Right renal pelvis (tissue), 4 donors: Measurements from ENCODE around the gene AKR1C1. TPM values are rescaled to one million over a fixed set of nuclear protein-coding genes. Genes with fewer than 3 reads are reported as not detected.
A peak's percentile ranks its signal among the peaks of the same experiment; 100 is the strongest.
"Not testable (repeated sequence)": the region's sequence is repeated elsewhere in the genome, so short reads cannot be mapped to it uniquely, and the experiment has no call there.

Source experiments
- DNase-seq, 4 donors: peaks; one replicate each; pipeline ENCODE4 v3.0.0-alpha.2; 2013; ENCODE audit warnings: low read depth in 4 of 4, low spot score in 3 of 4, missing footprints in 1 of 4
- polyA plus RNA-seq, 4 donors: library from polyadenylated mRNA; unstranded; fragments of 120-200 nt; gene quantifications; one replicate each; pipeline ENCODE4 v1.2.1, GENCODE V29; 2013; ENCODE audit not compliant: insufficient read length in 4 of 4

The AKR1C1 gene
- polyA plus RNA-seq, 4 donors, result 10.2 to 14.0 (median 11.9) TPM

DNA sequence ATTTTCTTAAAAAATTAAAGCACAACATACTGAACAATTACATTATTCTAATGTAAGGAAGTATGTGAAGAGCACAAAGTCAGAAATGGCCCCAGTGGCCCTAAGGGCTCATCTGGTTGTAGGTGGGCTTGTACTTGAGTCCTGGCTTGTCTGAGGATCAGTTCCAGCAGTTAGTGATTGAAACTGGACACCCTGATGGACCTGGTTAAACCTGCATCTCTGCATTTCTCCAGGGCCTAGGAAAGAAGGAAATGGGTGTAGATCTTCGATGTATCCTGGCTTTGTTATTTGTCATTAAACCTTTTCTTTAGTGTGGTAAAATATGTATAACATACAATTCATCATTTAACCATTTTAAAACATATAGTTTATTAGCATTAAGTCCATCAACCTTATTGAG is 50.2 kb downstream of the AKR1C1 start:
- no peak for DNase-seq

DNA sequence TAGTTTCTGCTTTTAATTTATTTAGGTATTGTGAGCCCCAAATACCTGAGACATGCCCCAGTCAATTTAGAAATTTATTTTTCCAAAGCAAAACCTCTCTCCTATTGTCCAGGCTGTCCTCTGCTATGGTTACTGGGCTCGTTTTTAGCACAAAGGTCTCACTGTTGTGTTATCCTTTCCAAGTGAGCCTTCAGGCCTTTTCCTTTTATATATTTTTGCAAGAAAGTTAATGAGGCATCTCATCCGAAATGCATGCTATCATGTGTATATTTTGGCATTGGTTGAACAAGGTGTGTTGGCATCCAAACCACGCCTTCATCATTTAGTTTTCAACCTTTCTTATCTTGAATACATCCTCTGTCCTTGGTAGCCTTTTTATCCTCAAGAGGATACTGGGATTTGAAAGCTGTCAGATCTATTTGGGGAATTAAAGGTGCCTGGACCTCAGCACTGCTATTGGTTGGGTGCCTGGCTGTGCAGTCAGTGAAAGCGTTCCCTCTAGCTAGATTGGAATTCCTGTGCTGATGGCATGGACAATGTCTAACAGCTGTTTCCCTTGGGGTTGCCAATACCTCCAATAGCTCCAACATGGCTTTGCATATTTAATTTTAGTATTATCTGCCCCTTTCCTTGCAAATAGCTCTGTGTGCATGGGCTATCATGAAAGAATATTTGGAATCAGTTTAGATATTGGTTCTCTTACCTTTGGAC is 51.1 kb downstream of the AKR1C1 start:
- not testable (repeated sequence) for DNase-seq

DNA sequence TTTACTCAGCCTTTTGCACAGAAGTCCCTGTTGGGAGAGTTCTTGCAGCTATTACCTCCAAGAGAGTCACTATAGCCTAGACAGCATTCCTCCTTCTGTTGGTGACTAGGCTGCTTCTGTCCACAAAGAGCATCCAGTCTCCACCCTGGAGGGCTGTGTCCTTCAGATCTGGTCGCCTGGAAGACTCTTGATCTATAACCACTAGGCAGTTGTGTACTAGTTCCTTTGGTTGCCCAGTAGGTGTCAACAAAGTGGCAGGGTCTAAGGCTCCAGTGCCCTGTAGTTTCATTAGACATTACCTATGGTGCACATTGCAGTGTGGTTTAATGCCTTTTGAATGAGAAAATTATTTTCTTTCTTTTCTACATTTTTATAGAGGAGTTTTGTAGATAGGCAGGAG is 51.7 kb downstream of the AKR1C1 start:
- no peak for DNase-seq

DNA sequence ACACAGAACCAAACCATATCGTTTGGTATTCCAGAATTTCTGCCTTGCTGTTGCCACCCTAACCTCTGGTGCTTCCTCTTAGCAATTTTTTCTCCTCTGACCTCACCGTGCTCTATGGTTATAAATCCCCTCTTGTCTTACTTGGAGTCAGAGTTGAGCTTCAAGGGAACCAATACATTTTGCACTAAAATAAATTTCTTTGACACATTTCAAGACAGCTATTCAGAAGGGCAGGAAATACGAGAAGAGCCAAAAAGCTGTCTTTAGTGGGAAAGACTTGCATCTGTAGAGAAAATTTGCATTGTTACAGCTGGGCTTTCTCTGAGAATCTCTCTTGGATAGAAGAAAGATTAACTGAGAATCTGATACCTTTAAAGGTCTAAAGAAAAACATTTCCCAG is 54.9 kb downstream of the AKR1C1 start:
- DNase-seq, result peak in 3 of 4 donors; percentile 10 to 25 (median 18)

DNA sequence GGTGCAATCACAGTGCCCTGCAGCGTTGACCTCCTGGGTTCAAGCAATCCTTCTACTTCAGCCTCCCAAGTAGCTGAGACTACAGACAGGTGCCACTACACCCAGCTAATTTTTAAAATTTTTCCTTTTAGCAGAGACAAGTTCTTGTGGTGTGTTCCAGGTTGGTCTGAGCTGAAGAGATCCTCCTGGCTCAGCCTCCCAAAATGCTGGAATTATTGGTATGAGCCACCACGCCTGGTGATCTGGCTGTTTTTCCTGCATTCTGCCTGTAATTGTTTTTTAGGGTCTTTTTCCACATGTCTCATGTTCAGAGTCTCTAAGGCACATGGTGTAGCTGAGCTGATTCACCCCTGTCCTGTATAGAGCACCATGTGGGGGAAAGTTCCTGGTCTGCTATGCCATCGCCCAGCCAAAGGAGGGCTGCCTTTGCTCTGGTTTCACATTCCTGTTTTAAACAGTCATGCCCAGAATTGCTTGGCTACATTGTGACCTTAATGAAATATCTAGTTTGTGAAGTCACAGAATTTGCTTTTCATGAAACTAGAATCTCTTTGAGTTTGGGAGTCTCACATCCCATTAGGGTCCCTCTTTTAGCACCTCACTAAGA is 55.6 kb downstream of the AKR1C1 start:
- DNase-seq, result not testable (repeated sequence)

DNA sequence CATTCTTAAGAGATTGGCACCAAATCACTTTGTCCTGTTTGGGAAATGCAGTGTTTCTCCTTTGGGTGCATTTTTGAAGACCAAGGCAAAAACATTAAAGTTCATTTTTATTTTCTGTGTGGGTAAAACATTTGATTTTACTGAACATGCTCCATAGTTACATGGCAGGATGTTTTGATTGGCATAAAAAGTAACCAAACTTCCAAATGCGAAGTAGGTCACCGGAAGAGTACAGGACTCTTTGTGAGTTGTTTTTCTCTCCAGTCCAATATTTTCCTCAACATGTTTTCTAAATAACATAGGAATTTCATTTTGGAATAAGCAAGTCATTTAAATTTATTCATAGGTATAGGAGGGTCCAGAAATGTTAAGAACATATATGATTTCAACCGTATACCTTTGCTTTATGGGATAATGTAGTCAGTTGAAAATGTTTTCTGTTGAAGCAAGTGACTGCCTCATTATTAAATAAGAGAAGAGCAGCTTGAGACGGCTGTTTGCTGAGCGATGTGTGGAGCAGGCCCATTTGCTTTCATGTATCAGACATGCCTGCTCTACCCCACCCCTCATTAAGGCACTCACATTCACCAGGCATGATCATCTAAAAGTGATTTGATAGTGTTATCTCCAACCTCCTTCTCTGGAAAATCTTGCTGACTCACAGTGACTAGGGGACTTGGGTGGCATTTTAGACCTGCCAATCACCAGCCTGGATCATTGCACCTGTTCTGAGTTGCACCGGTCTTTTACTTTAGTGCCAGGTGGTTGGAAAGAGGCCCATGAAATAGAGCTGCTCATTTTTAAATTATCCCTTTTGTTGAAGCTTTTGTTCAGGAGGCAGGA is 56.8 kb downstream of the AKR1C1 start:
- not testable (repeated sequence) for DNase-seq

DNA sequence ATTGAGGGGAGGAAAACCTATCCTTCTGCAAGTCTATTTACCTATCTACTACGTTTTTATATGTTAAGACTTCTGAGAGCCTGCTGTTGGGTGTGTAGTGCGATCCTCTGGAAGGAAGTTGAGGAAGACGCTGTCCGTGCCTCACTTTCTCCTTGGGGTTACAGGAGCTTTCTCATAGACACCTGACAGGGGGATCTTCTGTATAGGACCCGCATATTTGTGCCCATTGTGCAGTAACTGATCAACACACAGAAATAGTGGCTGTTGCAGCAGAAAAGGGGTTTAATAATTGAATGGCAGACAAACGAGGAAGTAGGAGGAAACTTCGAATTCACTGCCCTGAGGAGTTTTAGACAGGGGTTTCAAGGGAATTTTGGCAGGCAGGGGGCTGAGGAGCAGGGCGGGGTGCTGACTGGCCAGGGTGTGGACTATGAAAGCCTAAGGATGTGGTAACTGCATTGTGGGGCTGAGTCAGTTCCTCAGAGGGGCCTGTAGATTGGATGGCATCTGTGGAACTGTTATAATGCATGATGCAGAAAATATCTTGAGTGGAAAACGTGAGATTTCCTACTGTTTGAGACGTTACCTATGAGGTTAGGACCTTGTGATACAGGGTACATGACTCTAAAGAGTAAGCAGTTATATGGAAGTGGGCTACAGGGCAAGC is 58.5 kb downstream of the AKR1C1 start:
- not testable (repeated sequence) for DNase-seq

DNA sequence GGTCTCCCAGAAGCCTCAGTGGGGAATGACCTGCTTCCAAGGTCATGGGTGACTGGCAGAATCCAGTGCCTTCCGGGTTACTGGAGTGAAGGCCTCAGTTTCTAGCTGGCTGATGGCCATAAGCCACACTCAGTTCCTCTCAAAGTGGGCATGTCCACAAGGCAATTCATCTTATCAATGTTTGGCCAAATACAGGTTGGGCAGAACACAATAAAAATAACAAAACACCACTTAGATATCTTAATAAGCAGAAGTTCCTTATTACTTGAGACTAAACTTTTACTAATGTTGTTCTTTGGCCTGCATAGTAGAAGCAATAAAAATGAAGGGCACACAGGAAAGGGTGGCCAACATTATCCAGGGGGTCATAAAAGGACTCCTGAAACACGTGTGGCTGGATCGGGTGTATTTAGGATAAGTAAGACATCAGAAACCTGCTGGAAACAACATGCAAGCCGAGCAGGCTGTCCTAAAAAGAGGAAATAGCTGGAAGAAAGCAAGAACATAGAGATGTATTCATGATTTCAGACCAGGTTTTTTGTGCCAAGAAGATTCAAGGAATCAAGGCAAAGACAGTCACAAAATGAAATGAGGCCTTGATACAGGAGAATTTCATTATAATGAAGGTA is 60.1 kb downstream of the AKR1C1 start:
- DNase-seq, result no peak

DNA sequence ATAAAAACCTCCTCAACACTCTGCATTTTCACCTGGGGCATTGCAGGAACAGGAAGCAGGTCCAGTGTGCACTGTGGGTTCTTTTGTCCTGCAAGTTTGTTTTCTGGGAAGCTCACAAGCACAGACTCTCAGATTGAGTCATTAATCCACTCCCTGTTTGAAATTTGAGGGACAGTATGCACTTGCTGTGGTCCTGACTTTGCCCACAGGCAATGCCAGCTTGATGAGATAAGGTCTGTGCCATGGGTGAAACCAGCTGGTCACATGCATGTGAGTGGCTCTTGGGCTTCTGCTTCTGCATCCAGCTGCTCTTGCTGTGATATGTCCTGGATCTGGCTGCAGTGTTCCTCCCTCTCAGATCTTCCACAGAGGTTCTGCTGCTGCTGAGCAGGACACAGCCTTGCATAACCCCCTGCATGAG is 62.3 kb downstream of the AKR1C1 start:
- DNase-seq, result not testable (repeated sequence)

DNA sequence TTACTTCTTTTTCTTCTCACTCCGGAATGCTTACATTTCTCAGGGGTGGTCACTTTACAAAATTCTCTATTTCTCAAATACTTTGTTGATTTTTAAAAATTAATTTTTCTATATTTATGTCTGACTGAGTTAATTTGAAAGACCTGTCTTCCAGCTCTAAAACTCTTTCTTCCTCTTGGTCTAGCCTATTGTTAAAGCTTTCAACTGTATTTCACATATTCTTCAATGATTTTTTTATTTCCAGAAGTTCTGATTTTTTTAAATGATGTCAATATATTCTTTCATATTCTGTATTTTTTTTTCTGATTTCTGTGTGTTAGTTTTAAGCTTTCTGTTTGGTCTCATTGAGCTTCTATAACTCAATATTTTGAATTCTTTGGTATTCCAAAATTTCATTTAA is 67.8 kb downstream of the AKR1C1 start:
- no peak for DNase-seq

DNA sequence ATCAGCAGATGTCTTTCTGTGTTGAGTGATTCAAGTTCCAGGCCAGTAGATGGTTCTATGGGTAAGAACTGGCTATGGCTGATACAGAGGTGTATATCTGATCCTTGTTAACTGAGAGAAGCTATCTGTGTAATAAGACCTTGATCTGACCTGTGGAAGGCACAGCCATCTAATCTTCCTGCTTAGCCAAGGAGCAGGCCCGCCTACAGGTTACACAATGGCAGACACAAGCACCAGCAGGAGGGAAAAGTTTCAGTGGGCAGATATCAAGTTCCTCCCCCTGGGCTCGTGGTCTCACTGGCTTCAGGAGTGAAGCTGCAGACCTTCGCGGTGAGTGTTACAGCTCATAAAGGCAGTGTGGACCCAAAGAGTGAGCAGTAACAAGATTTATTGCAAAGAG is 68.4 kb downstream of the AKR1C1 start:
- DNase-seq, result not testable (repeated sequence)

DNA sequence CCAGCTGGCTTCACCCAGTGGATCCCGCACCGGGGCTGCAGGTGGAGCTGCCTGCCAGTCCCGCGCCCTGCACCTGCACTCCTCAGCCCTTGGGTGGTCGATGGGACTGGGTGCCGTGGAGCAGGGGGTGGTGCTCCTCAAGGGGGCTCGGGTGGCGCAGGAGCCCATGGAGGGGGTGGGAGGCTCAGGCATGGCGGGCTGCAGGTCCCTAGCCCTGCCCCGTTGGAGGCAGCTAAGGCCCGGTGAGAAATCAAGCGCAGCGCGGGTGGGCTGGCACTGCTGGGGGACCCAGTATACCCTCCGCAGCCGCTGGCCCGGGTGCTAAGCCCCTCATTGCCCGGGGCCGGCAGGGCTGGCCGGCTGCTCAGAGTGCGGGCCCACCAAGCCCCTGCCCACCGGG is 69.2 kb downstream of the AKR1C1 start:
- DNase-seq, result not testable (repeated sequence)

Other genes starting within 250 kb of the AKR1C1 start
- 1 to 10 TPM; 7.4 to 8.9 (median 7.5) TPM for gene AKR1E2, start 137.2 kb upstream of the AKR1C1 start, polyA plus RNA-seq
- gene AKR1C2, start 40.4 kb downstream of the AKR1C1 start, polyA plus RNA-seq, result 10 to 100 TPM in 1 of 4 donors, 1 to 10 TPM in 3; 5.9 to 11.4 (median 8.0) TPM
- 10 to 100 TPM; 59.0 to 81.7 (median 67.8) TPM for gene AKR1C3, start 131.0 kb downstream of the AKR1C1 start, polyA plus RNA-seq
- gene AKR1C8, start 221.7 kb downstream of the AKR1C1 start, polyA plus RNA-seq, result under 1 TPM; 0.13 to 0.64 (median 0.27) TPM
- gene AKR1C4, start 233.4 kb downstream of the AKR1C1 start, polyA plus RNA-seq, result not detected